GM19452 (cell line): ENCODE measurements around the gene ATL1.
"Not testable (repeated sequence)": the region's sequence is repeated elsewhere in the genome, so short reads cannot be mapped to it uniquely, and the experiment has no call there.

Experiments used
- ATAC-seq: cut with Tn5 transposase; IDR thresholded peaks from one replicate; pipeline ENCODE4 v1.9.1; 2021; ENCODE audit not compliant: unreplicated experiment

ATL1 gene

DNA sequence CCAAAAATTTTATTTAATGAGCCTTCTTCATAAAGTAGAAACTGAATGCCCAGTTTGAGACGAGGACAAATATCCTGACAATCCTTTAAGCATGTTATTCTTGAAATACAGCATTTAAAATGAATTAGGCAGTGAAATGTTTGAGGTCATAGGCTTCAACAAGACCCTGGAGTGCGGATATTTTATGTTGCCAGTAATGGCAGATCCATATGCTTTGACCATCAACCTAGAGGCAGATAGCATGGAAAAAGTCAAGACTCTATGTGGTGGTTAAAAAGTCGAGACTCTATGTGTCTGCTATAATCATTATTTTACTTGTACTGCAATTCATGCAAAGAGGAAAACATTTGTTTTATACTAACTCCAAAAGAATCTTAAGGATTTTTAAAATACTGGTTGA lies 25.5 kb upstream of the ATL1 start:
- no peak for ATAC-seq

DNA sequence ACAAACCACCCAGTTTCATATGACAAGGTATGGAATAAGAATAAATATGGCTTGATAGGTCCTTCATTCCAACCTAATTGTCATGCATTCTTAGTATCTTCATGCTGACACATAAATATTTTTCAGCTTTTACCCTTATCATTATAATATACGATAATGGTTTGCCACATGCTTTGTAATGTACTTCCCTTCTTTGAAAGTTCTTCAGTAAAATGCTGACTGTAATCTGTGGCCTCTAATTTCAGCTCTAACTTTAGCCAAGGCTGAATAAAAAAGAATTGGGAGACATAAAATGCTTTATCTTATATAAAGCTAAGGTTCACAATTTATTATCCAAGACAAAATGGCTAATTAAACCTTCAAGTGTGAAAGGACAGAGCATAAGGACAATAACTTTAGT lies 24.9 kb upstream of the ATL1 start:
- no peak for ATAC-seq

DNA sequence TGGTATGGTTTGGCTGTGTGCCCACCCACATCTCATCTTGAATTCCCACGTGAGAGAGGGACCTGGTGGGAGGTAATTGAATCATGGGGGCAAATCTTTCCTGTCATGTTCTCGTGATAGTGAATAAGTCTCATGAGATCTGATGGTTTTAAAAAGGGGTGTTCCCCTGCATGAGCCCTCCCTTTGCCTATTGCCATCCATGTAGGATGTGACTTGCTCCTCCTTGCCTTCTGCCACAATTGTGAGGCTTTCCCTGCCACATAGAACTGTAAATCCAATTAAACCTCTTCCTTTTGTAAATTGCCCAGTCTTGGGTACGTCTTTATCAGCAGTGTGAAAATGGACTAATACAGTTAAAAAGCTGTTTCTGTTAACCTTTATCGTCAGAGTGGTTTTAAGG lies 21.9 kb upstream of the ATL1 start:
- not testable (repeated sequence) for ATAC-seq

DNA sequence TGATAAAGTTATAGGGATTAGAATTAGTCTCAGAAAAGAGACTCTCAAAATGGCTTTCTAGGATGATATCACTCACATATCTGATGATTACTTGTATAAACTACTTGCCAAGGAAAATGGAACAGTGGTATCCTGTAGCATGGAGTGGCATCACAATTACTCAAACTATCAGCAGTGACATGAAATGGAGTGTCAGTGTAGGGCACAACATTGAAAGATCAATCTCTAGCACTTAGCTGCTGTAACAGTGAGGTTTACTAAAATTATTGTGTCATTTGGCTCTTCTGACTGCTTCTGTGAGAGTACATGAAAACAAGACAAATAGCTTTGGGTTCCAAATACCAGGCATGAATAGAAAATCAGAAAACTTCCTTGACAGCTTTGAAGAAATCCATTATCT lies 20.9 kb upstream of the ATL1 start:
- ATAC-seq: no peak

DNA sequence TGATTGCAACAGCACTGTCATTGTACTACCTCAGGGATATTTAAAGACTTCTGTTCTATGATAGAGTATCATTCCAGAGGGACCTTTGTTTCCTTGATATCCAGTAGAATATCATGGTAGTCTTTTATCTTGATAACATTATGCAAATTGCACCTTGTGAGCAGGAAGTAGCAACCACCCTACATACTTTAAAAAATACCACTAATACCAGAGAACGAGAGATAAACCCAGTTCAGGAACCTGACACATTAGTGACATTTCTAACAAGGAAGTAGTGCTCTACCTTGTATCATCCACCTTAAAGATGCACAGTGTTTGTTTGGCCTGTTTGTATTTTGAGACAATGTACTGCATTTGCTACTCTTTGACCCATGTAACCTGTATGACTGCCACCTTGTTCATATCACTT lies 18.8 kb upstream of the ATL1 start:
- ATAC-seq: no peak

DNA sequence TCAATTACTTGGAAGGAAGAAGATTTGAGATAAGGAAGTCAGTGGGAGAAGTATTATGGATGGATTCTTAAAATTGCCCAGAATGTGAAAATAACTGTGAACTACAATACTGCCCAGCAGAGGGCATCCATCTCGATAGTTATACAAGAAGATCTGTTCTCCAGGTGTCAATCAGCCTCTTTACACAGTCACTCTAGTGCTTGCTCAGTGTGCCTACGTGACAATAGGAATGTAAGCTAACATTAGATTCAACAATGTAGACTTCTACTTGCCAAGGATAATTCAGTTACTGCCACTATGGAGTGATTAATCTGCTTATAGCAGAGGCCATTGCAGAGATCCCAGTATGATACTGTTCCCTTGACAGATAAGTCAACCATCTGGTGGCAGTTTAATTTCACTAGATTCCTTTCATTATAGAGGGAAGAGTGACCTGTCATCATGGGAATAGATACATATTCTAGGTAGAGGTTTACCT lies 17.0 kb upstream of the ATL1 start:
- no peak for ATAC-seq

DNA sequence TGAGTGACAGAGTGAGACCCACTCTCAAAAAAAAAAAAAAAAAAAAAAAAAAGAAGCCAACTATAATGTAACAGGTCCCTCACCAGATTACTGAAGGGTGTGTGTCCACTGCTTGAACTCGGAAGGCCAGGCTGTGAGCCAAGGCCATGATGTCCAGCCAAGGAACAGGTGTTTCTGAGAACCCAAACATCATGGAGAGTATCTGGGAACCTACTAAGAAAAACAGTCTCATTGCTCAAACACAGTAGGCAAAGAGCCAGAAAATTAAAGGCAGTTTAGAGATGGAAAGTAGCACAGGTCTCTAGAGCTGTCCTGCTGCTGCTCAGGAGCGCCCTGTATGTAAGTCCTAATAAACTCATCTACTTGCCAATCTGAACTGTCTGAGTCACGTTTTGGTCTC lies 15.0 kb upstream of the ATL1 start:
- ATAC-seq: no peak

DNA sequence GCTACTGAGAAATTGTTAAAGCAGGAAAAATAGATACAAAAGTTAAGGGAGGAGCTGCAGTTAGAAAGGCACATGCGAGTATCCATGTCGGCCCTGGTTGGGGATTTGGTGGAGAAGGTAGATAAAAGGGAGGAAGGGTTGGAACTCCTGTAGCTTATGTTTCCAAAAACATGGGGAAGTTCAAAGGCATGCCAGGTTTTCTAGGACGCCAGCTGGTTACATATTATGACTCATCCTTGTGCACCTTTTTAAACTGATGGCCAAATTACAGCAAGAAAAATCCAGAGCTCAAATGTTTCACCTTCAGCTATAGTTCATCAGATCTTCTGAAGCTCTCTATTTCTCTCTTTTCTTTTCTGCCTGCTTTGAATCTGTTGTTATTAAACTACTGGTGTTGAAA lies 14.3 kb upstream of the ATL1 start:
- no peak for ATAC-seq

DNA sequence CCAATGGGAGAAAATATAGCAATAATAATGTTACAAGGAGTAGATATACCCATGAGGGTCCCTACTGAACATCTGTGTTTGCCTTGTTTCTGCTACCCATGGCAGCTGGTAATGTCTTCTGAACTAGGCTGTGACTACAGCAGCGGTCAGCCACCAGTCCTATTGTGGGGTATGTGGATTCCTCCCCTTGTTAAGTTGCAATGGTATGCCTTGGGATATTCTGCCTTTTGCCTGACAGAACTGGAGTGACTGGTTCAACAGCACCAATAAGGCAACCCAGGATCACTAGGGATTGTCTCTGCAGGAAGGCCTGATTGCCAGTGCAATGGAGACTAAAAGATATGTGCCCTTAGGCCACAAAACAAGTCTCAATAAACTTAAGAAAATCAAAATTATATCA lies 9.7 kb upstream of the ATL1 start:
- ATAC-seq: no peak

DNA sequence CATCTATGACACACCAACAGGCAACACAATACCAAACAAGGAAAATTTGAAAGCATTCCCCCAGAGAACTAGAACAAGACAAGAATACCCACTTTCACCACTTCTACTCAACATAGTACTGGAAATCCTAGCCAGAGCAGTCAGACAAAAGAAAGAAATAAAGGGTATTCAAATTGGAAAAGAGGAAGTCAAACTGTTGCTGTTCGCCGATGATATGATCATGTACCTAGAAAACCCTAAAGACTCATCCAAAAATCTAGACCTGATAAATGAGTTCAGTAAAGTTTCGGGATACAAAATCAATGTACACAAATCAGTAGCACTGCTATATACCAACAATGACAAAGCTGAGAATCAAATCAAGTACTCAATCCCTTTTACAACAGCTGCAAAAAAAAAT lies 8.1 kb upstream of the ATL1 start:
- ATAC-seq: no peak

DNA sequence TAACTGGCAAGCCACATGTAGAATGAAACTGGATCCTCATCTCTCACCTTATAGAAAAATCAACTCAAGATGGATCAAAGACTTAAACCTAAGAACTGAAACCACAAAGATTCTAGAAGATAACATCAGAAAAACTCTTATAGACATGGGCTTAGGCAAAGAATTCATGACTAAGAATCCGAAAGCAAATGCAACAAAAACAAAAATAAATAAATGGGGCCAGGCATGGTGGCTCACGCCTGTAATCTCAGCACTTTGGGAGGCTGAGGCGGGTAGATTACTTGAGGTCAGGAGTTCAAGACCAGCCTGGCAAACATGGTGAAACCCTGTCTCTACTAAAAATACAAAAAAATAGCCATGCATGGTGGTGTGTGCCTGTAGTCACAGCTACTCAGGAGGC lies 7.1 kb upstream of the ATL1 start:
- ATAC-seq: not testable (repeated sequence)

DNA sequence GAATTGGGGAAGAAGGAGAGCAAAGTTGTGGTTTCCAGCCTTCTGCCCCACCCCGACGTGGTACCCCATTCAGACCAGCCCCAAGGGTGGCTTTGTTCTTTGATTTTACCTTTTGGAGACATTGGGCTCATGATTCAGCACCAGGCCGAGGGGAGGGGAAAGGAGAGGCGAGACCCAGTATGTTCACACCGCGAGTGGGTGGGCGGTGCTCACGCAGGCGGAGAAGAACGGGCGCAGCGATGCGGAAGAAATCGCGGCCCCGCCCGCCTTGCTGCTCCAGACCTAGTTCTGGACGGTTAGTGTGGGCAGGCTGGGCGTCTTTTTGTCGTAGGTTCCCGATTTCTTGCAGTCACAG lies 963 bp downstream of the ATL1 start:
- ATAC-seq: no peak

DNA sequence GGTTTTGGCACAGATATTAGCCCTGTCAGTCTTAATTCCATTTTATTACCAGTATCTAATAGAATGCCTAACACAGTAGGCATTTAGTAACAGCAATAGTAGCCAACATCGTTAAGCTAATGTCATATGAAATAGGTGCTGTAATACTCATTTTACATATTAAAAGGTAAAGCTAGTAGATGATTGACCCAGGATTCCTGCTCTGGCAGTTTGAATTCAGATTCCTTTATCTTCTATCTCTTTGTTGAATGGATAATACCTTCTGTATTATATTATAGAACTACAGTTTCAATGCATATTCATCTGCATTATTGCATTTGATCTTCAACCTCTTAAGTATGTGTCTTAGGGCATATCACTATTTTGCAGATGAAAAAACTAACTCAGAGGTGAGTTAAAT lies 2.9 kb downstream of the ATL1 start:
- ATAC-seq: no peak

DNA sequence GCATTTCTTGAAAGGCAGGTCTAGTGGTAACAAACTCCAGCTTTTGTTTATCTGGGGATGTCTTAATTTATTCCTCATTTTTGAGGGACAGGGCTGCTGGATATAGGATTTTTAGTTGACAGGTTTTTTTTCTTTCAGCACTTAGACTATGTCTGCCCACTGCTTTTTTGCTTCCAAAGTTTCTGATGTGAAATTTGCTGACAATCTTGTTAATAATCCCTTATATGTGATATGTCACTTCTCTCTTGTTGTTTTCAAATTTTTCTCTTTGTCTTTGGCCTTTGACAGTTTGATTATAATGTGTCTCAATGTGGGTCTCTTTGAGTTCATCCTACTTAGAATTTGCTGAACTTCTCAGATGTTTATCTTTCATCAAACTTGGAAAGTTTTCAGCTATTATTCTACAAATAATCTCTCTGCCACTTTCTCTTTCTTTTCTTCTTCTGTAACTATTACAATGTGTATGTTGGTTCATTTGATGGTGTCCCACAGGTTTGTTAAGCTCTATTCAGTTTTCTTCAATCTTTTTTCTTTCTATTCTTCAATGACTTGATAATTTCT lies 9.8 kb downstream of the ATL1 start:
- ATAC-seq: no peak

DNA sequence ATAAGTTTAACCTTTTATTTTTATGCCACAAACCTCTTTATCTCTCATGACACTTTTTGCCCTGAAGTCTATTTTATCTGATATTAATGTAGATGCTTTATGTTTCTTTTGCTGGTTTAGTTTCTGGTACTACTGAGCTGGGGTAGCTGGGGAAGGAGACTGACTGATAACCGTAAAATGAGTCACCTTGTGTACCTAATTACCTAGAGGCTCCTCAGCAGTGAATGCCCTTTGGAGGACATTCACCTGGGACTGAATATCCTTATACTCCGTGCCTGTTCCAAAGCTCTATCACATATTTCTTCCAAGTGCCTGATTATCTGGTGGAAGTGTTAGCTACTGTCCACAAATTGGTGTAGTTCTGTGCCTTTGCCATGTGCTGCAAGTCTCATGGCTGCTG lies 13.9 kb downstream of the ATL1 start:
- ATAC-seq: no peak

DNA sequence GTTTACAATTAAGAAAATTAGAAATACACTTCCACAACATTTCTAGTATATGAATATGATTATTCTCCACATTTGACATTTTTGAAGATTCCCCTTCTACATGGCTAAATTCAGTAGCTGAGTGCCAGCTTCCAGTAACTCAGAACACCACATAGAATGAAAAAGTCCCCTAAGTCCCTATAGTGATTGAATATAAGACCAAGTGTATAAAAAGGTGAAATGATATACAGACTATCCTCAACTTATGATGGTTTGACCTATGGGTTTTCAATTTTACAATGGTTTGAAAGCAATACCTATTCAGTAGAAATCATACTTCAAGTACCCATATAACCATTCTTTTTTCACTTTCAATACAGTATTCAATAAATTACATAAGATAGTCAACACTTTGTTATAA lies 15.8 kb downstream of the ATL1 start:
- no peak for ATAC-seq

DNA sequence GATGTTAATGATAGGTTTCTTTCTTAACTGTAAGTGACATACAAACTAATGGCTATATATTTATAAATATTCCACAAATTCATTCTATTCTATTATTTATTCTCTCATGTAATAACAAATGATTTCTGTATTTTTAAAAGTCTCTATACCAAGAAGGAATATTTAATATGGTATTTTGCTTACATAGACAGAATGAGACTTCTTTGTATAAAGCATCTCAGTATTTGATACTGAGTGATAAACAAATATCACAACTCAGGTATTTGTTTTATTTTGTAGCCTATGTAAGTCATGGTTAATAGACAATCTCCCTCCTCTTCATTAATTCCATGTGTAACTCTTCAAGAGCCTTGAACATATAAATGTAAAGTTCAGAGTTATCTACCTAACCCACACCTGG lies 18.0 kb downstream of the ATL1 start:
- no peak for ATAC-seq

DNA sequence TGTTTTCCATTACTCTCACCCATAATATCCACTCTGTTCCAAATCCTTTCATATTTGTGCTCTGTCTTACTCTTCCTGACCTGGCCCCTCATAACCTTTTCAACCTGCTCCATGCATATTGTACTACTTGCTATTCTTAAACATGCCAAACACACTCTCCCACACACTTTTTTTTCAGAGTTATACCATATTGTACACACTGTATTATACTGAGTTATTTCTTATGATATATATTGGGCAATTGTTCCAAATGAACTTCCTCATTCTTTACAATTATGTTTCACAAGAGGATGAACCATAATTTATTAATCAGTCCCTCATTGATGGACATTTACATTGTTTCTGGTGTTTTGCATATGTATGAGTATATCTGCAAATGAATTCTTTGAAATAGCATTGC lies 18.5 kb downstream of the ATL1 start:
- no peak for ATAC-seq

DNA sequence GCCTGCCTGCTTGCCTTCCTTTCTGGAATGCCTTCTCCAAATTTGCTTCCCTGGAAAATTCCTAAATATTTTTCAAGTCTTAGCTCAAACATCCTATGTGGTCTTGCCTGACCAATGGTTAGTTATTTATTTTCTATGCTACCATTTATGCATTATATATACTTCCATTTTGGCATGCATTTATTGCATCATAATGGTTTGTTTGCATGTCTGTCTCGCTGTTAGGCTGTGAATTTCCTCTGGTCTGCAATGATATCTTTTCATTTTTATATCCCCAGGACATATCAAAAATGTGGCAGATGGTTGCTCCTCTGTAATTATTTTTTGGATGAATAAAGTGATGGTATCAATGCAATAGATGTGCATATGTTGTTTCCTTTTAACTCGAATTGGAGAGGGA lies 30.5 kb downstream of the ATL1 start:
- ATAC-seq: no peak

DNA sequence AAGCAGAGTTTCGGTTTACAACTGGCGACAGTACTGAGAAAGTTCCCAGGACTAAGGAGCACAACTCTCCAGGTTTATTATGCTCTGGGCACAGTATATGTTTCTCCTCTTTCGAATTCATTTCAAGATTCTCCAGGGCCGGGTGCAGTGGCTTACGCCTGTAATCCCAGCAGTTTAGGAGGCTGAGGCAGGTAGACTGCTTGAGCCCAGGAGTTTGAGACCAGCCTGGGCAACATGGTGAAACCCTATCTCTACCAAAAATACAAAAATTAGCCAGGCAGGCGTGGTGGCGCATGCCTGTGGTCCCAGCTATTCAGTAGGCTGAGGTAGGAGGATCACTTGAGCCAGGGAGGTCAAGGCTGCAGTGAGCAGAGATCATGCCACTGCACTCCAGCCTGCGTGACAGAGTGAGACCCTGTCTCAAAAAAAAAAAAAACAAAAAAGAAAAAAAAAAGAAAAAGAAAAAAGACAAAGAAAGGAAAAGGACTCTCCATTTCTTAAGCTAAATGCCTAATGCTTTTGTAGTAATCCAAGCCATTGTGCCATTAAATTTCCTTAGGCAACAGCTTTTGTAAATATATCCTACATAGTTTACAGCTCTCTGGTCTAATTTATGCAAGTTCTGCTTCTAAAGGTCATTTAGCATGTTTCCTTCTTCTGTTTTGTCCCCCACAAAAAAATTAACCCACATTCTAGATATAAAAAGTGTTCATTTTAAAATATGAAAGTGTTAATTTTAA lies 34.8 kb downstream of the ATL1 start:
- no peak for ATAC-seq

DNA sequence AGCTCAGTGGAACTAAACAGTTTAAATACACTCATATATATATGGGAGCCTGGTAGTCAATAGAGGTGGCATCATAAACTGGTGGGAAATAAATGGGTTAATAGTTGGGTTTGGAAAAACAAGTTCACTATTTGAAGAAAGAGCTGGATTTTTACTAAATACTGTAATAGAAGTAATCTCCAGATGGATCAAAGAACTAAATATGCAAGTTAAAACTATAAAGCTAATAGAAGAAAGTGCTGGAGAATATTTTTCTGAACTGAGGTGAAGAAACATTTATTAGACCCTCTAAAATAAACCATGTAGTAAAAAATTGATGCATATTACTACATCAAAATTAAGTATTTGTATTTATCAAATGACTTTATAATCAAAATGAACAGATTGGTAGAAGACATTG lies 38.8 kb downstream of the ATL1 start:
- ATAC-seq: no peak

DNA sequence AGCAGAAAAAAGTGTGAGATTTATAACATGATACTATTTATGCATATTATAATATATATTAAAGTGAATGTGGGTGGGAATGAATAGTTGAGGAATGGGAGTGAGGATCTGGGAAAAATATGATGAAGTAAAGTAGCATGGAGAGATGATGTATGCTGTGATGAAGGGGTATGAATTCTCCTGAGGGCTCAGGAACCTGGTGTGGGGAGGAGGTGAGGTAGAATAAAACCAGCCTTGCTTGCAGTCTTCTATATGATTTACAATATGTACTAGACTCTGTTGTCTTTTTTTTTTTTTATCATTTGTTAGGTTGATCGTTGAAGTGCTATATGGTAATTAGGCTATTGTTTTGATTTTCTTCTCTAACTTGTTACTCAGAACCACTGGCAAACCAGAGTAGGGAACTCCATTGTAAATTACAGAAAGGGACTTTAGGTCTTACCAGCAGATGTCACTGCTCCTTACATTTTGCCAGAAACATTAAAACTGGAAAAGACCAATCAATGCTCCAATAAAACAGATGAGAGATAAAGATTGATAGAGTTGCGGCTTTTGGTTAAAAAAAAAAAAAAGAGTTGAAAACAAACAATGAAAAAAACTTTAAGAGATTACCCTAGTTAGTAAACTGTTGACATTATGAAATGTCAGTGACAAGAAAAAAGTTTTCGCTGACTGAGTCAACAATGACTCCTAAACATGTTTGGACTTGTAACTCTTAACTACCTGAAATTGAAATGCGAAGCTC lies 39.9 kb downstream of the ATL1 start:
- no peak for ATAC-seq
